Keratinocyte (primary cell): ENCODE results near the gene RAMACL.

Source experiments
- CTCF ChIP-seq, 3 experiments: IDR thresholded peaks in 1 of 3; conservative IDR thresholded peaks in 1 of 3; optimal IDR thresholded peaks in 1 of 3; 2 replicates in 2 of 3; 3 replicates in 1 of 3; pipeline versions ENCODE3 to v1.5.1; 2011; ENCODE audit warnings: low read length in 3 of 3, mild to moderate bottlenecking in 3 of 3, moderate library complexity in 2 of 3, control low read depth in 1 of 3, inconsistent platforms in 1 of 3; ENCODE audit not compliant: insufficient read depth in 2 of 3; ENCODE audit errors: extremely low read depth in 1 of 3
- EZH2 ChIP-seq: IDR thresholded peaks from one replicate; pipeline ENCODE4 v1.6.1; 2012; ENCODE audit warnings: inconsistent platforms, mild to moderate bottlenecking, low read length, moderate library complexity

- TF ChIP-seq EZH2 (no peak), CTCF (optimal IDR thresholded peaks at IDR 0.05 in 1 of 3, IDR thresholded peaks at IDR 0.05 in 1 of 3, conservative IDR thresholded peaks at IDR 0.05 in 1 of 3; ENCODE audit: extremely low read depth in 1 of 3, insufficient read depth in 2 of 3, low read length in 3 of 3) (no peak)
Measured at GRCh38 chr6:166614171-166614583, 27.7 kb upstream of the RAMACL start.
